WTC11 (cell line): ENCODE results near the gene MGAT4C. TPM values are rescaled to one million over a fixed set of nuclear protein-coding genes. Genes with fewer than 3 reads are reported as not detected.

Experiments used
- ATAC-seq: fragments of 200-7000 bp; cut with Tn5 transposase; 2 replicates; pipeline ENCODE4 v1.10.0; 2021; ENCODE audit warnings: mild to moderate bottlenecking, moderate library complexity
- CTCF ChIA-PET: fragments of 300-600 bp; sonication (Branson Sonifier 250); formaldehyde crosslinking; loops from one replicate; lab custom pipeline; 2021; ENCODE audit warnings: antibody characterized with exemption; lab: Charles Lee
- POLR2A ChIA-PET: fragments of 350-600 bp; sonication (Branson Sonifier 250); formaldehyde crosslinking; loops from one replicate; lab custom pipeline; 2021; ENCODE audit warnings: antibody characterized with exemption; lab: Charles Lee
- DNase-seq: peaks from one replicate; pipeline ENCODE4 v3.0.0; 2021; ENCODE audit warnings: low spot score
- H3K27ac Mint-ChIP-seq: 2 replicates; pipeline ENCODE4 v1.8.0; 2021; ENCODE audit warnings: mixed read lengths
- H3K27me3 Mint-ChIP-seq: 2 replicates; pipeline ENCODE4 v1.8.0; 2021; ENCODE audit warnings: low read depth, mild to moderate bottlenecking, moderate library complexity, mixed read lengths
- H3K36me3 Mint-ChIP-seq: 2 replicates; pipeline ENCODE4 v1.8.0; 2021; ENCODE audit warnings: mixed read lengths
- H3K4me1 Mint-ChIP-seq: 2 replicates; pipeline ENCODE4 v1.8.0; 2022; ENCODE audit warnings: mixed read lengths
- H3K4me3 Mint-ChIP-seq: 2 replicates; pipeline ENCODE4 v1.8.0; 2021; ENCODE audit warnings: mild to moderate bottlenecking, moderate library complexity, mixed read lengths
- H3K9me3 Mint-ChIP-seq: 2 replicates; pipeline ENCODE4 v1.8.0; 2021; ENCODE audit warnings: mixed read lengths
- ATF6 ChIP-seq: sonication (generic); formaldehyde crosslinking; IDR thresholded peaks from 2 replicates; pipeline ENCODE4 v1.8.1; 2023; ENCODE audit warnings: mild to moderate bottlenecking, missing genetic modification reagents
- CREM ChIP-seq: sonication (generic); formaldehyde crosslinking; IDR thresholded peaks from 2 replicates; pipeline ENCODE4 v1.8.1; 2022; ENCODE audit warnings: mild to moderate bottlenecking, missing genetic modification reagents, moderate library complexity
- IRF2 ChIP-seq: sonication (generic); formaldehyde crosslinking; IDR thresholded peaks from 2 replicates; pipeline ENCODE4 v1.8.0; 2022; ENCODE audit warnings: low read depth, missing genetic modification reagents, borderline replicate concordance
- SMAD3 ChIP-seq: sonication (generic); formaldehyde crosslinking; IDR thresholded peaks from 2 replicates; pipeline ENCODE4 v1.8.0; 2022; ENCODE audit warnings: missing genetic modification reagents, mild to moderate bottlenecking, borderline replicate concordance
- TP53 ChIP-seq: sonication (generic); formaldehyde crosslinking; IDR thresholded peaks from 2 replicates; pipeline ENCODE4 v1.8.1; 2023; ENCODE audit warnings: mild to moderate bottlenecking, missing genetic modification reagents
- ZNF281 ChIP-seq: sonication (generic); formaldehyde crosslinking; IDR thresholded peaks from 2 replicates; pipeline ENCODE4 v1.8.0; 2023; ENCODE audit warnings: mild to moderate bottlenecking, missing genetic modification reagents
- ZNF532 ChIP-seq: fragments of 250-450 bp; sonication (Bioruptor Pico); IDR thresholded peaks from 2 replicates; pipeline ENCODE4 v1.9.0; 2021; ENCODE audit warnings: mild to moderate bottlenecking, borderline replicate concordance
- total RNA-seq: library from RNA; stranded (reverse); gene quantifications from 3 replicates; pipeline ENCODE4 v1.2.3, GENCODE V29; 2021
- TF ChIP-seq, protein P1 (sequence below): fragments of 250-450 bp; sonication (Bioruptor Pico); IDR thresholded peaks from 2 replicates; pipeline ENCODE4 v2.1.2; 2022; ENCODE audit warnings: mild to moderate bottlenecking, moderate library complexity
- TF ChIP-seq, protein P2 (sequence below): sonication (generic); formaldehyde crosslinking; IDR thresholded peaks from 2 replicates; pipeline ENCODE4 v1.8.1; 2023; ENCODE audit warnings: mild to moderate bottlenecking, missing genetic modification reagents, moderate library complexity
- TF ChIP-seq, protein P3 (sequence below): sonication (generic); formaldehyde crosslinking; conservative IDR thresholded peaks from 2 replicates; pipeline ENCODE4 v1.8.1; 2023; ENCODE audit warnings: mild to moderate bottlenecking, low read depth, missing genetic modification reagents, moderate library complexity
- TF ChIP-seq, protein P4 (sequence below): sonication (generic); formaldehyde crosslinking; IDR thresholded peaks from 2 replicates; pipeline ENCODE4 v1.8.1; 2023; ENCODE audit warnings: mild to moderate bottlenecking, missing genetic modification reagents, borderline replicate concordance
- TF ChIP-seq, protein P5 (sequence below): sonication (generic); formaldehyde crosslinking; IDR thresholded peaks from 2 replicates; pipeline ENCODE4 v1.8.0; 2022; ENCODE audit warnings: mild to moderate bottlenecking, missing genetic modification reagents

MGAT4C gene
- total RNA-seq, 1 experiment from 2014 or later: 4.8 TPM

DNA sequence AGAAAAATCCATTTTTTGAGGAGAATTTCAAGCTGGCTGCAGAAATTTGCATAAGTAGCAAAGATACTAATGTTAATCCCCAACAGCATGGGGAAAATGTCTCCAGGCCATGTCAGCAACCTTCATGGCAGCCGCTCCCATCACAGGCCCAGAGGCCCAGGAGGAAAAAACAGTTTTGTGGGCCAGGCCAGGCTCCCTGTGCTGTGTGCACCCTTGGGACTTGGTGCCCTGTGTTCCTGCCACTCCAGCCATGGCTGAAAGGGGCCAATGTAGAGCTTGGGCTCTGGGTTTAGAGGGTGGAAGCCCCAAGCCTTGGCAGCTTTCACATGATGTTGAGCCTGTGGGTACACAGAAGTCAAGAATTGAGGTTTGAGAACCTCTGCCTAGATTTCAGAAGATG lies 76.3 kb downstream of the MGAT4C start:
- Mint-ChIP-seq H3K27me3 (no peaks in the 10 kb centered on the region), H3K36me3 (peaks cover 24% of the 10 kb centered on the region), H3K4me1 (peaks cover under 1% of the 10 kb centered on the region), H3K4me3 (no peak overlapping the region), H3K27ac (no peak overlapping the region), H3K9me3 (peaks cover 37% of the 10 kb centered on the region)
- CTCF ChIA-PET: no interaction called here
- ATAC-seq: no peak
- no peak for DNase-seq
- POLR2A ChIA-PET: no interaction called here
- no peak for TF ChIP-seq ZNF532
- no peak for TF ChIP-seq IRF2 (CRISPR knock-in tag)
- no peak for TF ChIP-seq ATF6 (CRISPR knock-in tag)
- TF ChIP-seq, protein P1, sequence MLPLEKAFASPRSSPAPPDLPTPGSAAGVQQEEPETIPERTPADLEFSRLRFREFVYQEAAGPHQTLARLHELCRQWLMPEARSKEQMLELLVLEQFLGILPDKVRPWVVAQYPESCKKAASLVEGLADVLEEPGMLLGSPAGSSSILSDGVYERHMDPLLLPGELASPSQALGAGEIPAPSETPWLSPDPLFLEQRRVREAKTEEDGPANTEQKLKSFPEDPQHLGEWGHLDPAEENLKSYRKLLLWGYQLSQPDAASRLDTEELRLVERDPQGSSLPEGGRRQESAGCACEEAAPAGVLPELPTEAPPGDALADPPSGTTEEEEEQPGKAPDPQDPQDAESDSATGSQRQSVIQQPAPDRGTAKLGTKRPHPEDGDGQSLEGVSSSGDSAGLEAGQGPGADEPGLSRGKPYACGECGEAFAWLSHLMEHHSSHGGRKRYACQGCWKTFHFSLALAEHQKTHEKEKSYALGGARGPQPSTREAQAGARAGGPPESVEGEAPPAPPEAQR (CRISPR knock-in tag): no peak
- TF ChIP-seq, protein P2, sequence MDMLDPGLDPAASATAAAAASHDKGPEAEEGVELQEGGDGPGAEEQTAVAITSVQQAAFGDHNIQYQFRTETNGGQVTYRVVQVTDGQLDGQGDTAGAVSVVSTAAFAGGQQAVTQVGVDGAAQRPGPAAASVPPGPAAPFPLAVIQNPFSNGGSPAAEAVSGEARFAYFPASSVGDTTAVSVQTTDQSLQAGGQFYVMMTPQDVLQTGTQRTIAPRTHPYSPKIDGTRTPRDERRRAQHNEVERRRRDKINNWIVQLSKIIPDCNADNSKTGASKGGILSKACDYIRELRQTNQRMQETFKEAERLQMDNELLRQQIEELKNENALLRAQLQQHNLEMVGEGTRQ (CRISPR knock-in tag): no peak
- TF ChIP-seq, protein P3, sequence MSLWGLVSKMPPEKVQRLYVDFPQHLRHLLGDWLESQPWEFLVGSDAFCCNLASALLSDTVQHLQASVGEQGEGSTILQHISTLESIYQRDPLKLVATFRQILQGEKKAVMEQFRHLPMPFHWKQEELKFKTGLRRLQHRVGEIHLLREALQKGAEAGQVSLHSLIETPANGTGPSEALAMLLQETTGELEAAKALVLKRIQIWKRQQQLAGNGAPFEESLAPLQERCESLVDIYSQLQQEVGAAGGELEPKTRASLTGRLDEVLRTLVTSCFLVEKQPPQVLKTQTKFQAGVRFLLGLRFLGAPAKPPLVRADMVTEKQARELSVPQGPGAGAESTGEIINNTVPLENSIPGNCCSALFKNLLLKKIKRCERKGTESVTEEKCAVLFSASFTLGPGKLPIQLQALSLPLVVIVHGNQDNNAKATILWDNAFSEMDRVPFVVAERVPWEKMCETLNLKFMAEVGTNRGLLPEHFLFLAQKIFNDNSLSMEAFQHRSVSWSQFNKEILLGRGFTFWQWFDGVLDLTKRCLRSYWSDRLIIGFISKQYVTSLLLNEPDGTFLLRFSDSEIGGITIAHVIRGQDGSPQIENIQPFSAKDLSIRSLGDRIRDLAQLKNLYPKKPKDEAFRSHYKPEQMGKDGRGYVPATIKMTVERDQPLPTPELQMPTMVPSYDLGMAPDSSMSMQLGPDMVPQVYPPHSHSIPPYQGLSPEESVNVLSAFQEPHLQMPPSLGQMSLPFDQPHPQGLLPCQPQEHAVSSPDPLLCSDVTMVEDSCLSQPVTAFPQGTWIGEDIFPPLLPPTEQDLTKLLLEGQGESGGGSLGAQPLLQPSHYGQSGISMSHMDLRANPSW (CRISPR knock-in tag): no peak
- TF ChIP-seq TP53 (CRISPR knock-in tag): no peak
- TF ChIP-seq CREM (CRISPR knock-in tag): no peak
- TF ChIP-seq SMAD3 (CRISPR knock-in tag): no peak
- no peak for TF ChIP-seq ZNF281
- TF ChIP-seq, protein P4, sequence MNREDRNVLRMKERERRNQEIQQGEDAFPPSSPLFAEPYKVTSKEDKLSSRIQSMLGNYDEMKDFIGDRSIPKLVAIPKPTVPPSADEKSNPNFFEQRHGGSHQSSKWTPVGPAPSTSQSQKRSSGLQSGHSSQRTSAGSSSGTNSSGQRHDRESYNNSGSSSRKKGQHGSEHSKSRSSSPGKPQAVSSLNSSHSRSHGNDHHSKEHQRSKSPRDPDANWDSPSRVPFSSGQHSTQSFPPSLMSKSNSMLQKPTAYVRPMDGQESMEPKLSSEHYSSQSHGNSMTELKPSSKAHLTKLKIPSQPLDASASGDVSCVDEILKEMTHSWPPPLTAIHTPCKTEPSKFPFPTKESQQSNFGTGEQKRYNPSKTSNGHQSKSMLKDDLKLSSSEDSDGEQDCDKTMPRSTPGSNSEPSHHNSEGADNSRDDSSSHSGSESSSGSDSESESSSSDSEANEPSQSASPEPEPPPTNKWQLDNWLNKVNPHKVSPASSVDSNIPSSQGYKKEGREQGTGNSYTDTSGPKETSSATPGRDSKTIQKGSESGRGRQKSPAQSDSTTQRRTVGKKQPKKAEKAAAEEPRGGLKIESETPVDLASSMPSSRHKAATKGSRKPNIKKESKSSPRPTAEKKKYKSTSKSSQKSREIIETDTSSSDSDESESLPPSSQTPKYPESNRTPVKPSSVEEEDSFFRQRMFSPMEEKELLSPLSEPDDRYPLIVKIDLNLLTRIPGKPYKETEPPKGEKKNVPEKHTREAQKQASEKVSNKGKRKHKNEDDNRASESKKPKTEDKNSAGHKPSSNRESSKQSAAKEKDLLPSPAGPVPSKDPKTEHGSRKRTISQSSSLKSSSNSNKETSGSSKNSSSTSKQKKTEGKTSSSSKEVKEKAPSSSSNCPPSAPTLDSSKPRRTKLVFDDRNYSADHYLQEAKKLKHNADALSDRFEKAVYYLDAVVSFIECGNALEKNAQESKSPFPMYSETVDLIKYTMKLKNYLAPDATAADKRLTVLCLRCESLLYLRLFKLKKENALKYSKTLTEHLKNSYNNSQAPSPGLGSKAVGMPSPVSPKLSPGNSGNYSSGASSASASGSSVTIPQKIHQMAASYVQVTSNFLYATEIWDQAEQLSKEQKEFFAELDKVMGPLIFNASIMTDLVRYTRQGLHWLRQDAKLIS (CRISPR knock-in tag): no peak
- TF ChIP-seq, protein P5, sequence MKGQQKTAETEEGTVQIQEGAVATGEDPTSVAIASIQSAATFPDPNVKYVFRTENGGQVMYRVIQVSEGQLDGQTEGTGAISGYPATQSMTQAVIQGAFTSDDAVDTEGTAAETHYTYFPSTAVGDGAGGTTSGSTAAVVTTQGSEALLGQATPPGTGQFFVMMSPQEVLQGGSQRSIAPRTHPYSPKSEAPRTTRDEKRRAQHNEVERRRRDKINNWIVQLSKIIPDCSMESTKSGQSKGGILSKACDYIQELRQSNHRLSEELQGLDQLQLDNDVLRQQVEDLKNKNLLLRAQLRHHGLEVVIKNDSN (CRISPR knock-in tag): no peak
